SH-SY5Y (cell line): ENCODE data around the gene KIF26B.

Experiments
- GATA2 ChIP-seq: IDR thresholded peaks from 2 replicates; pipeline ENCODE4 v1.6.1; 2011; ENCODE audit warnings: mild to moderate bottlenecking, low read depth, low read length
- GATA3 ChIP-seq: IDR thresholded peaks from 2 replicates; pipeline ENCODE4 v1.6.1; 2011; ENCODE audit warnings: low read depth, mild to moderate bottlenecking, low read length, moderate library complexity

DNA sequence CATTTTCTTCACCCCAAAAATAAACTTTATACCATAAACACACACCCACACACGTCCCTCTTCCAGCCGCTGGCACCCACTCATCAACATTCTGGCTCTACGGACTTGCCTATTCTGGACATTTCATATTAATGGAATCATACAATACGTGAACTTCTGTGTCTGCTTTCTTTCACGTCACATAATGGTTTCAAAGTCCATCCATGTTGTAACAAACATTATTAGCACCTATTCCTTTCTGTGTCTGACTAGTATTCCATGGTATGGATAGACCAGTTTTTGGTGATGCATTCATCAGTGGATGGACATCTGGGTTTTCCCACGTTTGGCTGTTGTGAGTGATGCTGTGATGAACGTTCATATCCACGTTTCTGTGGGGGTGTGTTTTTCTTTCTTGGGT, 323.2 kb downstream of the KIF26B start:
- TF ChIP-seq GATA2 = no peak
- TF ChIP-seq GATA3 = no peak
